Transverse colon (tissue), 4 donors: ENCODE data around the gene PRKCH. TPM values are rescaled to one million over a fixed set of nuclear protein-coding genes. Genes with fewer than 3 reads are reported as not detected.
"Not testable (repeated sequence)": the region's sequence is repeated elsewhere in the genome, so short reads cannot be mapped to it uniquely, and the experiment has no call there.

ENCODE experiments used
- DNase-seq: peaks from one replicate; pipeline ENCODE4 v3.0.0-alpha.2; 2019
- H3K27ac ChIP-seq, 4 donors: fragments of 200-600 bp; sonication (generic); 2 replicates each; pipeline ENCODE4 v1.5.1; 2016 to 2018; ENCODE audit warnings: inconsistent platforms in 4 of 4
- H3K27me3 ChIP-seq: fragments of 200-600 bp; sonication (generic); 2 replicates; pipeline ENCODE4 v1.5.1; 2017; ENCODE audit warnings: inconsistent platforms
- H3K36me3 ChIP-seq, 4 donors: fragments of 200-600 bp; sonication (generic); 2 replicates each; pipeline ENCODE4 v1.5.1; 2017 to 2019; ENCODE audit warnings: inconsistent platforms in 4 of 4
- H3K4me1 ChIP-seq, 4 donors: fragments of 200-600 bp; sonication (generic); 2 replicates each; pipeline ENCODE4 v1.5.1; 2017 to 2020; ENCODE audit warnings: inconsistent platforms in 4 of 4
- H3K4me3 ChIP-seq, 4 donors: fragments of 200-600 bp; sonication (generic); 1 replicate in 1 of 4; 2 replicates in 3 of 4; pipeline versions ENCODE4 v1.5.1 to v1.6.1; 2017 to 2019; ENCODE audit warnings: inconsistent platforms in 4 of 4
- H3K9me3 ChIP-seq, 2 donors: fragments of 200-600 bp; sonication (generic); 2 replicates each; pipeline ENCODE4 v1.5.1; 2017 to 2019; ENCODE audit warnings: inconsistent platforms in 2 of 2
- EP300 ChIP-seq: sonication (generic); formaldehyde crosslinking; IDR thresholded peaks from one replicate; pipeline ENCODE4 v1.6.1; 2017; ENCODE audit warnings: antibody characterized with exemption, low read depth
- POLR2A ChIP-seq: fragments of 450-650 bp; IDR thresholded peaks from one replicate; pipeline ENCODE4 v1.6.1; 2016; ENCODE audit warnings: antibody characterized with exemption, mild to moderate bottlenecking, moderate library complexity
- POLR2AphosphoS5 ChIP-seq, 3 donors: sonication (generic); formaldehyde crosslinking; IDR thresholded peaks; one replicate each; pipeline ENCODE4 v1.6.1; 2016; ENCODE audit warnings: antibody characterized with exemption in 3 of 3
- WGBS, 2 donors: methylation state at CpG; one replicate each; pipeline ENCODE4 v1.1.5; 2018; ENCODE audit warnings: low coverage in 1 of 2; 5-methylcytosine and 5-hydroxymethylcytosine counted together
- in situ Hi-C, 4 donors: fragments of 200-750 bp; cut with MboI; loops; one replicate each; pipeline versions ENCODE4 v1.15.0 to v1.15.1; 2017; ENCODE audit warnings: low sequenced_read_pairs in 3 of 4, low pct_ligation_motif_present in 1 of 4, low pct_unique_long_range_greater_than_20kb in 1 of 4
- intact Hi-C: fragments of 100-400 bp; cut with DNase I; formaldehyde crosslinking; loops from one replicate; pipeline ENCODE4 v1.15.1; 2023; ENCODE audit warnings: low total_unique reads
- total RNA-seq, 4 donors: library from RNA; depleted of rRNA; stranded (reverse); fragments of >200 nt; gene quantifications; one replicate each; pipeline ENCODE4 v1.1.0, GENCODE V29; 2016
- TF ChIP-seq, protein P1 (sequence below), 5 experiments: fragments of 200-600 bp in 3 of 5; fragments of 450-650 bp in 2 of 5; sonication (generic) in 3 of 5; IDR thresholded peaks; 1 replicate in 2 of 5; 2 replicates in 3 of 5; pipeline ENCODE4 v1.5.1; 2016 to 2017; ENCODE audit warnings: antibody characterized with exemption in 5 of 5, inconsistent platforms in 3 of 5, mild to moderate bottlenecking in 2 of 5, moderate library complexity in 1 of 5

Gene PRKCH
- total RNA-seq, 4 donors from 2014 or later = 12.4 to 38.9 (median 27.0) TPM

DNA sequence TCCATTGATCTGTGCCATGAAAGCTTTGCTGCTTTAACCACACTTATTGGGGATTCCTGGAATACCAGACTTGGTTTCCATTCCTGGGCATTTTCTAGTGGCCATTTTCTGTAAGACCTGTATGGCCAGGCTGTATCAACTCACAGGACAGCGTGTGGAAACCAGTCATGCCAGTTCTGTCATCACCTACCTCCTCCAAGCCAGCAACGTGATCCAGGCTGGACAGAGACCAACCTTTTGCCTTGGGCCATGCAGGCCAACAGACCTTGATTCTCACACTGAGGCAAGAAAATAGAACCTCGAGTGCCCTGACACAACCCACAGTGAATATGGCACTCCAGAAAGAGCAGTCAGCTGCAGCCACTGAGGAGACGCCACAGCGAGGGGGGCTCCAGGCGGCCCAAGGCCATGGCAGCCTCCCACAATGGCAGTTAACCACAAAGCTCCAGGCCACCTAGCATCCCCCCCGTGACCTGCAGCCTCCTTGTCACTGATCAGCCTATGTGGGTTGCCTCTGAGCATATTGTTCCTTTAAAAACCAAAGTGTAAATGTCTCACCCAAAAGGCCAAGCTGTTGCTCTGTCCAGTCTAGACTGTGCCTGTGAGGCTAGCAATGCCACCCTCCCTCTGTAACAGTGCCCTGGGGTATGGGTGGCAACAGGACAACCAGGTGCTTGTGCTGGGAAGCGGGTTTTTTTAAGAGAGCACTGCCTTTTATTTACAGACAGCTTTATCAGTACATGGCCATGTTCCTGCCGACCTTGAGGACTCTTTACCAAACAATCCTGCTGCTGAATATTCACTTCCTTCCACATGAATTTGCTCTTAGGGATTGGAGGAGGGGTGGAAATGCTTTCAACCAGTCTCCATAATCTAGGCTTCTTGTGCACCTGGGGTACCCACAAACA is 205.3 kb downstream of the PRKCH start:
- Histone ChIP-seq H3K4me3 (no peak overlapping the region), H3K27ac (peak overlapping the region; percentile 13 to 75 (median 48)), H3K27me3 (no peaks in the 10 kb centered on the region), H3K4me1 (peaks cover 13 to 62% (median 50%) of the 10 kb centered on the region in 4 donors), H3K9me3 (no peaks in the 10 kb centered on the region), H3K36me3 (no peaks in the 10 kb centered on the region)
- in situ Hi-C loops = no loop called here
- TF ChIP-seq, protein P1, sequence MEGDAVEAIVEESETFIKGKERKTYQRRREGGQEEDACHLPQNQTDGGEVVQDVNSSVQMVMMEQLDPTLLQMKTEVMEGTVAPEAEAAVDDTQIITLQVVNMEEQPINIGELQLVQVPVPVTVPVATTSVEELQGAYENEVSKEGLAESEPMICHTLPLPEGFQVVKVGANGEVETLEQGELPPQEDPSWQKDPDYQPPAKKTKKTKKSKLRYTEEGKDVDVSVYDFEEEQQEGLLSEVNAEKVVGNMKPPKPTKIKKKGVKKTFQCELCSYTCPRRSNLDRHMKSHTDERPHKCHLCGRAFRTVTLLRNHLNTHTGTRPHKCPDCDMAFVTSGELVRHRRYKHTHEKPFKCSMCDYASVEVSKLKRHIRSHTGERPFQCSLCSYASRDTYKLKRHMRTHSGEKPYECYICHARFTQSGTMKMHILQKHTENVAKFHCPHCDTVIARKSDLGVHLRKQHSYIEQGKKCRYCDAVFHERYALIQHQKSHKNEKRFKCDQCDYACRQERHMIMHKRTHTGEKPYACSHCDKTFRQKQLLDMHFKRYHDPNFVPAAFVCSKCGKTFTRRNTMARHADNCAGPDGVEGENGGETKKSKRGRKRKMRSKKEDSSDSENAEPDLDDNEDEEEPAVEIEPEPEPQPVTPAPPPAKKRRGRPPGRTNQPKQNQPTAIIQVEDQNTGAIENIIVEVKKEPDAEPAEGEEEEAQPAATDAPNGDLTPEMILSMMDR (IDR thresholded peaks at IDR 0.05) = no peak
- TF ChIP-seq POLR2AphosphoS5 (IDR thresholded peaks at IDR 0.05) (no peak), EP300 (no peak), POLR2A (no peak)
- WGBS, 2 donors = 33 to 63% methylated on average over 1 to 9 of the region's 9 CpGs
- intact Hi-C loops = loop anchor here (10.0 kb wide), 1 partner anchor 1308 kb away; no protein-coding TSS in a partner anchor
- DNase-seq = no peak

DNA sequence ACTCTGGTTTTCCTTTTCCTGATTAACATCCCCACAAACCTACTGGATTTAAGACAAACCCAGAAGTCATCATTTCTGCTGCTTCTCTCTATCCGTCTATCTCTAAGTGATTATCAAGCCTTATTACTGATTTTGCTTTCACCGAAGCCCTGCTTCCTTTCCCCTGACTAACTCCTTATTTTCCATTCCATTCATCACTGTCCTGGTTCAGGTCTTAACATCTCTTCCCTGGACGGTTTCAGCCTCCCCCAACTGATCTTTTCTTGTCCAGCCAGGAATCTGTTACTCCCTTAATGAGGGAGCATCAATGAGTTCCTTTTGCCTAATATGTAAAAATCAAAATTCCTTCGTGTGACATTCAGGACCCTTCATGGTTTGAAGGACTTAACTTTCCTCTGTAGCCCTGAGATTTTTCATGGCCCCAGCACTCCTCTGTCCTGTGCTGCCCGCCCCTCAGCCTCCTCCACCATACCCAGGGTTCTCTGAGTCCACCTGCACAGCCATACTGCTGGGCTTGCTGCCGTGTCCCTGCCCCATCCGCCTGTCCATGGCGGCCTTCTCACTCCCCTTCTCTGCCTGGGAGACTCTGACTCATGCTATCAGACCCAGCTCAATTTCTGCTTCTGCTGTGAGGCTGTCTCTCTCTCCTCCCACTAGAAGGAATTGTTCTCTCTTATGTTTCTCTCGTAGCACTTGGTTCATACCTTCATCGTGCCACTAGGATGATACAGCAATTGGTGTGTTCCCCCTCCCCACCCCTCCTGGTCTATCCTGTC is 206.1 kb downstream of the PRKCH start:
- 64 to 68% methylated on average over 4 to 10 of the region's 10 CpGs for WGBS, 2 donors
- no peak overlapping the region for H3K4me3 ChIP-seq
- H3K4me1 ChIP-seq = peaks cover 13 to 64% (median 51%) of the 10 kb centered on the region in 4 donors
- intact Hi-C loops = loop anchor here (10.0 kb wide), 1 partner anchor 1307 kb away; no protein-coding TSS in a partner anchor
- DNase-seq = no peak
- in situ Hi-C loops = no loop called here
- peak overlapping the region in 3 of 4 donors; percentile 13 to 75 (median 59) for H3K27ac ChIP-seq
- TF ChIP-seq POLR2A (no peak), EP300 (no peak), POLR2AphosphoS5 (IDR thresholded peaks at IDR 0.05) (no peak)
- TF ChIP-seq, protein P1 (IDR thresholded peaks at IDR 0.05) = no peak
- H3K36me3 ChIP-seq = no peaks in the 10 kb centered on the region
- no peaks in the 10 kb centered on the region for H3K27me3 ChIP-seq
- no peaks in the 10 kb centered on the region for H3K9me3 ChIP-seq

GRCh38 chr14:61528591-61529021 is 207.2 kb downstream of the PRKCH start:
- no peaks in the 10 kb centered on the region for H3K36me3 ChIP-seq
- no peaks in the 10 kb centered on the region for H3K27me3 ChIP-seq
- no peak for DNase-seq
- TF ChIP-seq, protein P1 (IDR thresholded peaks at IDR 0.05) = no peak
- TF ChIP-seq POLR2A (no peak), EP300 (no peak), POLR2AphosphoS5 (IDR thresholded peaks at IDR 0.05) (no peak)
- intact Hi-C loops (loop anchor here (10.0 kb wide), 1 partner anchor 1306 kb away; no protein-coding TSS in a partner anchor), in situ Hi-C loops (no loop called here)
- no peak overlapping the region for H3K4me3 ChIP-seq
- no peaks in the 10 kb centered on the region for H3K9me3 ChIP-seq
- H3K27ac ChIP-seq = no peak overlapping the region
- WGBS, 2 donors = 29 to 57% methylated on average over 2 to 9 of the region's 9 CpGs
- peaks cover 13 to 74% (median 58%) of the 10 kb centered on the region in 4 donors for H3K4me1 ChIP-seq

GRCh38 chr14:61529360-61529759 is 208.0 kb downstream of the PRKCH start:
- peaks cover 8 to 74% (median 56%) of the 10 kb centered on the region in 4 donors for H3K4me1 ChIP-seq
- intact Hi-C loops = loop anchor here (10.0 kb wide), 1 partner anchor 1305 kb away; no protein-coding TSS in a partner anchor
- WGBS, 2 donors = 92% methylated on average over 4 of the region's 5 CpGs; no CpG with 5 or more reads in 1 of the 2 donors

More at GRCh38 chr14:61529360-61529759, 208.0 kb downstream of the PRKCH start:
- H3K9me3 ChIP-seq, DNase-seq, H3K36me3 ChIP-seq, in situ Hi-C loops, H3K27me3 ChIP-seq, H3K4me3 ChIP-seq, H3K27ac ChIP-seq: not testable (repeated sequence)
